HEK293 (cell line): ENCODE measurements around the gene SLC6A13.

Source experiments
- CTCF ChIA-PET: fragments of 350-600 bp; formaldehyde crosslinking; extraction: SDS; loops from one replicate; lab custom pipeline; 2021; ENCODE audit warnings: antibody characterized with exemption; lab: Yijun Ruan, JAX
- POLR2A ChIA-PET: fragments of 300-600 bp; formaldehyde crosslinking; extraction: SDS; loops from one replicate; lab custom pipeline; 2020; ENCODE audit warnings: antibody characterized with exemption, inconsistent platforms; lab: Yijun Ruan, JAX
- H3K27ac ChIP-seq: fragments of 200-500 bp; sonication (Bioruptor generic); 2 replicates; pipeline ENCODE4 v1.5.1; 2014; ENCODE audit warnings: low read depth, low read length, control low read depth, inconsistent platforms; ENCODE audit errors: extremely low read depth
- H3K36me3 ChIP-seq, 2 experiments: fragments of 200-500 bp in 1 of 2; sonication (Bioruptor generic) in 1 of 2; 1 replicate in 1 of 2; 2 replicates in 1 of 2; pipeline ENCODE4 v1.5.1; 2014 to 2017; ENCODE audit warnings: inconsistent platforms in 2 of 2, low read length in 2 of 2; ENCODE audit not compliant: control insufficient read depth in 2 of 2, insufficient read depth in 1 of 2
- H3K4me1 ChIP-seq: fragments of 200-500 bp; sonication (Bioruptor generic); 2 replicates; pipeline ENCODE4 v1.5.1; 2014; ENCODE audit warnings: mild to moderate bottlenecking, low read length, inconsistent platforms; ENCODE audit not compliant: control insufficient read depth, insufficient read depth
- H3K4me3 ChIP-seq: 2 replicates; pipeline ENCODE4 v1.5.1; 2011; ENCODE audit warnings: low read depth, mild to moderate bottlenecking, control low read depth, low read length, moderate library complexity
- H3K9me3 ChIP-seq: fragments of 200-500 bp; sonication (Bioruptor generic); 2 replicates; pipeline ENCODE4 v1.5.1; 2014; ENCODE audit warnings: low read depth, low read length, inconsistent platforms; ENCODE audit not compliant: control insufficient read depth, insufficient read depth
- CTCF ChIP-seq: fragments of 450-650 bp; formaldehyde crosslinking; IDR thresholded peaks from 2 replicates; pipeline ENCODE4 v1.5.1; 2016; ENCODE audit warnings: missing biosample characterization, missing genetic modification characterization
- SP7 ChIP-seq: fragments of 450-650 bp; formaldehyde crosslinking; IDR thresholded peaks from 2 replicates; pipeline ENCODE4 v1.5.1; 2016; ENCODE audit warnings: missing biosample characterization, missing genetic modification characterization
- ZNF302 ChIP-seq: fragments of 450-650 bp; formaldehyde crosslinking; IDR thresholded peaks from 2 replicates; pipeline ENCODE4 v1.5.1; 2016; ENCODE audit warnings: missing biosample characterization, missing genetic modification characterization, low read depth
- ZSCAN4 ChIP-seq: fragments of 450-650 bp; formaldehyde crosslinking; IDR thresholded peaks from 2 replicates; pipeline ENCODE4 v1.5.1; 2017; ENCODE audit warnings: missing biosample characterization, missing genetic modification characterization
- ZXDB ChIP-seq: fragments of 450-650 bp; formaldehyde crosslinking; IDR thresholded peaks from 2 replicates; pipeline ENCODE4 v1.5.1; 2016; ENCODE audit warnings: missing biosample characterization, missing genetic modification characterization
- TF ChIP-seq, protein P1 (sequence below): fragments of 450-650 bp; formaldehyde crosslinking; IDR thresholded peaks from 2 replicates; pipeline ENCODE4 v1.5.1; 2016; ENCODE audit warnings: missing biosample characterization, missing genetic modification characterization

The SLC6A13 gene

DNA sequence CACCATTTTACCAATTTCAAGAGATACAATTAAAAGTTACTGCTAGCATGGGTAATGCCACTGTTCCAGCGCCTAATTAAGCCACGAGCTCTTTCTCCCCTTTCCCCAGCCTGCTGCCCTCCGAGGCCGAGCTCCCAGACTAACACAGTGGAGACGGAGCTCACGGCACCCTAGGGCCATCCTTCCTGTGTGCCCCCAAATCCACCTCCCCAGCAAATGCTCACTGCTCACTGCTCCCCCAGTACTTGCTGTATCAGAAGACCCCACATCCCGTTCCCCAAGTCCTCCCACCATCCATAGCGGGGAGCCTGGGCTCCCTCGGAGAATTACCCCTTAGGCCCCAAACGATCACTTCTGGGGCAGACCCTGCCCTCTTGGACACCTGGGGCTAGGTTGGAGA lies 91.4 kb downstream of the SLC6A13 start:
- no peaks in the 10 kb centered on the region for H3K36me3 ChIP-seq
- no peak overlapping the region for H3K4me3 ChIP-seq
- POLR2A ChIA-PET: no interaction called here
- no peaks in the 10 kb centered on the region for H3K9me3 ChIP-seq
- CTCF ChIA-PET: interaction anchor here (1.5 to 2.4 kb wide), 3 partner anchors 13 to 18 kb away, joined by 3 to 11 read pairs (median 8); no protein-coding TSS in a partner anchor
- H3K27ac ChIP-seq: no peak overlapping the region
- H3K4me1 ChIP-seq: no peaks in the 10 kb centered on the region
- TF ChIP-seq SP7 (tag by site-specific recombination) (no peak), ZNF302 (tag by site-specific recombination) (no peak), ZXDB (tag by site-specific recombination) (no peak), ZSCAN4 (no peak), CTCF (no peak)
- TF ChIP-seq, protein P1, sequence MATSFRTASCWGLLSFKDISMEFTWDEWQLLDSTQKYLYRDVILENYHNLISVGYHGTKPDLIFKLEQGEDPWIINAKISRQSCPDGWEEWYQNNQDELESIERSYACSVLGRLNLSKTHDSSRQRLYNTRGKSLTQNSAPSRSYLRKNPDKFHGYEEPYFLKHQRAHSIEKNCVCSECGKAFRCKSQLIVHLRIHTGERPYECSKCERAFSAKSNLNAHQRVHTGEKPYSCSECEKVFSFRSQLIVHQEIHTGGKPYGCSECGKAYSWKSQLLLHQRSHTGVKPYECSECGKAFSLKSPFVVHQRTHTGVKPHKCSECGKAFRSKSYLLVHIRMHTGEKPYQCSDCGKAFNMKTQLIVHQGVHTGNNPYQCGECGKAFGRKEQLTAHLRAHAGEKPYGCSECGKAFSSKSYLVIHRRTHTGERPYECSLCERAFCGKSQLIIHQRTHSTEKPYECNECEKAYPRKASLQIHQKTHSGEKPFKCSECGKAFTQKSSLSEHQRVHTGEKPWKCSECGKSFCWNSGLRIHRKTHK (tag by site-specific recombination): no peak
